GM18868 (cell line): ENCODE measurements around the gene PCBP3.
"Not testable (repeated sequence)": the region's sequence is repeated elsewhere in the genome, so short reads cannot be mapped to it uniquely, and the experiment has no call there.

Source experiments
- ATAC-seq: cut with Tn5 transposase; IDR thresholded peaks from one replicate; pipeline ENCODE4 v1.9.1; 2021; ENCODE audit warnings: mild to moderate bottlenecking, moderate library complexity; ENCODE audit not compliant: unreplicated experiment

PCBP3 gene

DNA sequence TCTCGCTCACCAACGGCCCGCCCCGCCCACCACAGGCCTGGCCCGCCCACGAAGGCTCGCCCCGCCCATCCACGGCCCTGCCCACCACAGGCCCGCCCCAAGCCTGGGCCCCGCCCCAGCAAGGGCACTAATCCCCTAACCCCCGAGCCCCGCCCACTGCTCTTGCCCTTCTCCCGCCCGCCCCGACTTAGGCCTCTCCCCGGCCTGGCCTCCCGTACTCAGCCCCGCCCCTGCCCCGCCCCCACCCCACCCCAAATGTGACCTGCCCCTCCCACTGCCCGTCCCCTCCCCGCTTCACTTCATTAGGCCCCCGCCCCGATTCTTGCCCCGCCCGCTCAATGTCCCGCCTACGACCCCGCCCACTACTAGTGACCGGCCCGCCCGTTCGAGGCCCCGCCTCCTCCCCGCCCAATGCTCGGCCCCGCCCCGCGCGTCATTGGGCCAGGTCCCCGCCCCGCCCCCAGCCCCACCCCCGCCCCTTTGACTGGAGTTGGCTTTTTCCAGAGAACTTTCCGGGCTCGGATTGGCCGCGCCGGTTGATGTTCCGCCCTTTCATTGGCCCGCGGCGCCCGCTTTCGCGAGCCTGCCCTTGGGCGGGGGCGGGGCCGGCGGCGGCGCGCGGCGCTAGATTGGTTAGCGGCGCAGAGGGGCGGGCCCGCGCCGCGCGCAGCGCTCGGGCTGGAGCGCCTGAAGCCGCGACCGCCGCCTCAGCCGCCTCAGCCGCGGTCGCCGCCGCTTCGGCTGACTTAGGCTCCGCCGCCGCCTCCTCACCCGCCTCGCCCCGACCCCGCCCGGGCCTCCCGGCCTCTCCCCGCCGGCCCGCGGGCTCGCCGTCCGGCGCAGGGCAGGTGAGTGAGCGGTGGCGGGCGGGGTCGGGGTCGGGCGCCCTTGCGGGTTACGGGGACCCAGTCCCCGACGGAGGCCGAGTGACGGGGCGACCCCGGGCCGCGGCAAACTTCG, at the start of gene PCBP3:
Gene PCBP3 (plus strand): TSS at position 705 of the 960 bp plus-strand sequence. CDS start 206,361 bp downstream, outside the sequence.
- peak; percentile 65 for ATAC-seq

DNA sequence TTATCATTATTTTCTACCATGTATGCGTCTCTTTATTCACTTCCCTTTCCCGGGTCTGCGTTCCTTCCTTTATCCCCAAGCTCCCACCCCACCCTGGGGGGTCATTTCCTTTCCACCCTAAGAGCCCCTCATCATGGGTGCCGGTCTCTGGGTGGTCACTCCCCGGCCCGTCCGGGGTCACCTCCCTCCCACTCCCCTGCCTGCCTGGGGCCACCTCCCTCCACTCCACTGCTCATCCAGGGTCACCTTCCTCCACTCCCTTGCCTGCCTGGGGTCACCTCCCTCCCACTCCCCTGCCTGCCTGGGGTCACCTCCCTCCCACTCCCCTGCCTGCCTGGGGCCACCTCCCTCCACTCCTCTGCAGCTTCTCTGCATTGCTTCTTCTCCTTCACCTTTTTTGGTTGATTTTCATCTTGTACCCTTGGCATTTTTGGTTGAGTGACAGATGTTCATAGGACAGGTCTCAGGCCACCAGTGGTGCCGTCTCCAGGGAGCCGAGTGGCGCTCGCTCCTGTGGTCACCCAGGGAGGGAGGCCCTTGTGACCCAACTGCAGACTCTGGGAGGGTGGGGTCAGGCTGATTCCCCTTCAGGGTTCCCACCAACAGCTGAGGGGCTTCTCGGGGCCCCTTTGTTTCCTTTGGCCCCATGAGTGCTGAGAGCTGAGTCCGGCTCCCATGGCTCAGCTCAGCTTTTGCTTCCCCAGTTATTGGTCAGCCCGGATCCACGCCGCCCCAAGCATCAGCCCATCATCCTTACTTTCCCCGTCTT, 48.6 kb upstream of the PCBP3 start:
- no peak for ATAC-seq

DNA sequence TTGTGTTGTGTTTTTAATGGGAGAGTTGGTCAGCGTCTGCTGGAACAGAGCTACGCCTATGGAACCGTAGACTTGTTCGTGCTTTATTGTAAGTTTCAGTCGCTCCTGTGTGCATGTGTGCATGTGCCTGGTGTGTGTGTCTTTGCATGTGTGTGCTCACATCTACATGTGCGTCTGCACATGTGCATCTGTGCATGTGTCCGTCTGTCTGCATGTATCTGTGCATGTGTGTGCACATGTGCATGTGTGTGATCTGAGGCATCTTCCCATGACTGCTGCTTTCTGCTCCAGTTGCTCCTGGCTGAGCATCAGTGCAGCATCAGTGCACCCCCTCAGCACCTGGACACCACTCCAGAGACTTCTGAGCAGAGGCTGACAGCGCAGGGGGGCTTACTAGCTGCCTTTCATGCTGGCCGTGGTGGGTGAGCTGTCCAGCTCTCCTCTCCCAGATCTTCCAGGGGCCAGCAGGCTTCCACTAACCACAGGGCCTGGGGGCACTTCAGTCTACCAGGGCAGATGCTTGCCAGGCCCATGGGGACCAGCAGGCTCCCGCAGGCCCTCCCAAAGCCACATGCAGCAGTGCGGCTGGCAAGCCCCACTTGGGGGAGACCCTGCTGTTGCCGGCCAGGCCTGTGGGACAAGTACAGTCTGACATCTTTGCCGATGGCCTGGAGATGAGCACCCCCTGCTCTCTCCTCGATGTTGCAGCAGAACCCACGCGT, 47.8 kb upstream of the PCBP3 start:
- ATAC-seq, result no peak

DNA sequence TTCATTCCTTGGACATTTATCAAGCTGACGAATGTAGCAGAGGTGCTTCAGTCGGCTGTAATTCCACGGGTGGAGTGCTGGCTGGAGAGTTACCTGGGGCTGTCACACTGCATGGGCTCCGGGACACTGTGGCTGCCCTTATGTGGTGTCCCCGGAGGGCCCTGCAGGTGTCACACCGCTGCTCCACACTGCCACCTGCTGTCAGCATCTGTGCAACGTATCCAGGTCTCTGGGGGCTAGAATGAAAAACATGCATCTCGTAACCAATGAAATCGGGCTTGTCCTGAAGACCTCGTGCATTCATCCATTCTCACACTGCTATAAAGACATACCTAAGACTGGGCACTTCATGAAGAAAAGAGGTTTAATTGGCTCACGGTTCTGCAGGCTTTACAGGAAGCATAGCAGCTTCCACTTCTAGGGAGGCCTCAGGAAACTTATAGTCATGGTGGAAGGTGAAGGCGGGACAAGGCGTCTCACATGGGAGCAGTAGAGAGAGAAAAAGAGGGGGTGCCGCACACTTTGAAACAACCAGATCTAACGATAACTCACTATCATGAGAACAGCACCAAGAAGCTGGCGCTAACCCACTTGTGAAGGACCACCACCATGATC, 46.7 kb upstream of the PCBP3 start:
- ATAC-seq, result no peak

DNA sequence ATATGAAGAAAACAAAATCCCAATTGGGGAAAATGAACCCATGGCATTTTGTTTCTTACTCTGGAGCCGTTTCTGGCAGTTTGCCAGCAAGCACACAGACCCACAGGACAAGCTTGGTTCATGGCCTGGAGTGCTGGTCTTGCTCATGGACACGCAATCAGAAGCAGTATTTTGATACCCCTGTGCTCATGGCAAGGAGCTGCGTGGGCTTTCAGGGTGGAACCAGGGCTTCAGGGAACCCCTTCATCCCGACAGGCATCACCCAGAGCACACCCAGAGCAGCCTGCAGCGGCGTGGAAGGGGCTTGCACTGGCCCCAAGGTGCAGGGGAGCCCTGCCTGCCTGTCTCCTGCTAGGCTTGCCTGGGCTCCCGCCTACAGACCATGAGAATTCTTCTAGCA, 45.4 kb upstream of the PCBP3 start:
- no peak for ATAC-seq

DNA sequence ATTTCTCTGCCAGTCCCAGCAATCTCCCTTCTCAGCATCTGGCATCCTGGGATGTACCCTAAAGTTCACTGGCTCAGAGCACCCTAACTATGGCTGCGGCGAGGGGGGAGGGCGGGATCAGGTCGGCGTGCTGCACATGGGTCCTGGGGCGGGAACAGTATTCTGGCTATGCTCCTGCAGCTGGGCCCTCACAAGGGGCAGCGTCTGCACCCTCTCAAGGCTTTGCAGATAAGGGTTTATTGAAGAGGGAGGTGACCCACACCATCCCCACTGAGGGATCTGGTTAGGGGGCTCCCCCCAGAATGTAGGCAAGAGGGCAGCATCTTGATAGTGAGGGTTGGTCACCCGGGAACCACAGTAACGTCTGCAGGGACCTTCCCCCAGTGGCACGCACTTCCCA, 44.9 kb upstream of the PCBP3 start:
- ATAC-seq, result no peak

DNA sequence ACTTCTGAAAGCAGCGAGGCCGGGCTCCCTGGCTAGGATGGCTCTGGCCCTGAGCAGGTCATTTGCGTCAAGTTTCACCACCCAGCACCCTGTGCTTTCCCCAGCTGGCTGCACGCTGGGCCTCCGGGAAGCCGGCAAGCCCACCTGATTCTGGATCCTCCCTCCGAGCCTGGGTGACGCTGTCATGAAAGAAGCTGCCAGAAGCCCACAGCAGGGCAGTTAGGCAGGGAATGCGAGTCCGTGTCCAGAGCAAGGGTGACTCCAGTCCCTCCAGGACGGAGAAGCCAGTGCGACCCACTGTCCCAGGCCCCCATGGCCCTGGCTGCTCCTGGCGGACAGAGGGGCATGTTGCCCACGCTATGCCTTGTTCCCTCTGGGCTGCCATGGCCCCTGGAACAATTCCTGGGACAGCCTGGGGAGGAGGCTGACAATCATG, 44.4 kb upstream of the PCBP3 start:
- no peak for ATAC-seq

DNA sequence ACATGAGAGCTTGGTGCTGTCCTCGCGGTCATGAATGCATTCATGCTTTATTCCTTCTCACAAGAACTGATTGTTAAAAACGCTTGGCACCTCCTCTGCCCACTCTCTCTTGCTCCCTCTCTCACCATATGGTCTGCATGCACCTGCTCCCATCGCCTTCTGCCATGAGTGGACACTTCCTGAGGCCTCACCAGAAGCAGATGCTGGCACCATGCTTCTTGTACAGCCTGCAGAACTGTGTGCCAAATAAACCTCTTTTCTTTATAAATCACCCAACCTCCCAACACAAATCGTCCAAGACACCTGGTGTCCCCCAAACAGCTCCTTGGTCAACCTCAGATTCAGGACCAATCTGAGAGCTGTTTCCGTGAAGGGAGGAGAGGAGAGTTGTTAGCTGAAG, 43.3 kb upstream of the PCBP3 start:
- no peak for ATAC-seq

DNA sequence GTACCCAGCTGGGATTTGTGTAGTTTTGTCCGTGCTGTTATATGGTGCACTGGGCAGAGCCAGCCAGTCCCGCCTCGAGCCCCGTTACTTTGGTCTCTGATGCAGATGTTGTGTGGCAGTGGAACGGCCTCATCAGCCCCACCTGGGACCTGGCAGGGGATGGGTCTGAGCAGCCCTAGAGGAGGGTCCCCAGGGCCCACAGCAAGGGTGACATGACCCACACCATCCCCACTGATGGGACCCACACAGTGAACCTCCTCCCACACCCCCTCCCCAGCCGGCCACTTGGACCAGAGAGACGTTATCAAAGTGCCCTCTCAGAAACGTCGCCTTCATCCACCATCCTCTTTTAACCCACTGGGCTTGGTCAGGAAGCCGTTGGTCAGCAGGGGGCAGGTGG, 42.0 kb upstream of the PCBP3 start:
- ATAC-seq, result no peak

DNA sequence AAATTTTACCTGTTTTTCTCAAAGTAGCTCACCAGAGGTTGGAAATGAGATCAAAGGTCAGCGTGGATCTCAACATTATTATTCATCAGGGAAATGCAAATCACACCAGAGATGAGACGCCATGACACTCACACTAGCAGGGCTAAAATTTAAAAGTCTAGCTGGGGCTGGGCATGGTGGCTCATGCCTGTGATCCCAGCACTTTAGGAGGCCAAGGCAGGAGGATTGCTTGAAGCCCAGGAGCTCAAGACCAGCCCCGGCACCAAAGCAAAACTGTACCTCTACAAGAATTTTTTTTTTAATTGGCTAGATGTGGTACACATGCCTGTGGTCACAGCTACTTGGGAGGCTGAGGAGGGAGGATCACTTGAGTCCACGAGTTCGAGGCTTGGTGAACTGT, 41.4 kb upstream of the PCBP3 start:
- ATAC-seq, result no peak

DNA sequence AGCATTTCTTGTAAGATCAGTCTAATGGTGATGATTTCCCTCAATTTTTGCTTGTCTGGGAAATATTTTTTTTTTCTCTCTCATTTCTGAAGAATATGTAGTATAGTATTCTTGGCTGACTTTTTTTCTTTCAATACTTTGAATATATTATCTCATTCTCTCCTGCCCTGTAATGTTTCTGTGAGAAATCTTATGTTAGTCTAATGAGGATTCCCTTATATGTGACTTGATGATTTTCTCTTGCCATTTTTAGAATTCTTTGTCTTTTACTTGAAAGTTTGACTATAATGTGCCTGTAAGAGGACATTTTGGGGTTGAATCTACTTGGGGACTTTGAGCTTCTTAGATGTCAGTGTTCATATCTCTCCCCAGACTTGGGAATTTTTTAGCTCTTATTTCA, 40.0 kb upstream of the PCBP3 start:
- no peak for ATAC-seq

DNA sequence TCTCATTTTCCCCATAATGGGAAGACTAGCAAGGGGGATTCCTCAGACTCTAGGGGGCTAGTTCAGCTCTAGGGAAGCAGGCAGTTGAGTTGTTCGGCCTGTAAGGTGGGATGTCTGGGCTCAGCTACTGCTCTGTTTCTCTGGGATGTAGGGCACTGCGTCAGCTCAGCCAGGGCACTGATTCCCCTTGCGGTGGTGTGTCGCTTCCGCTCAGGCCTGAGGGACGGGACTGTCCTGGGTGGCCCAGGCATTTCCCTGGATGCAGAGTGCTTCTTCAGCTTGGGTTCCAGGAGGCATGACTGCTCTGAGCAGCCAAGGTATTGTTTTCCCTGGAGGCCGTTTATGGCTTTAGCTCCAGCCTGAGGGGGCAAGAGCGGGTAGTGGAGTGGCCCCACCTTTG, 38.8 kb upstream of the PCBP3 start:
- not testable (repeated sequence) for ATAC-seq

DNA sequence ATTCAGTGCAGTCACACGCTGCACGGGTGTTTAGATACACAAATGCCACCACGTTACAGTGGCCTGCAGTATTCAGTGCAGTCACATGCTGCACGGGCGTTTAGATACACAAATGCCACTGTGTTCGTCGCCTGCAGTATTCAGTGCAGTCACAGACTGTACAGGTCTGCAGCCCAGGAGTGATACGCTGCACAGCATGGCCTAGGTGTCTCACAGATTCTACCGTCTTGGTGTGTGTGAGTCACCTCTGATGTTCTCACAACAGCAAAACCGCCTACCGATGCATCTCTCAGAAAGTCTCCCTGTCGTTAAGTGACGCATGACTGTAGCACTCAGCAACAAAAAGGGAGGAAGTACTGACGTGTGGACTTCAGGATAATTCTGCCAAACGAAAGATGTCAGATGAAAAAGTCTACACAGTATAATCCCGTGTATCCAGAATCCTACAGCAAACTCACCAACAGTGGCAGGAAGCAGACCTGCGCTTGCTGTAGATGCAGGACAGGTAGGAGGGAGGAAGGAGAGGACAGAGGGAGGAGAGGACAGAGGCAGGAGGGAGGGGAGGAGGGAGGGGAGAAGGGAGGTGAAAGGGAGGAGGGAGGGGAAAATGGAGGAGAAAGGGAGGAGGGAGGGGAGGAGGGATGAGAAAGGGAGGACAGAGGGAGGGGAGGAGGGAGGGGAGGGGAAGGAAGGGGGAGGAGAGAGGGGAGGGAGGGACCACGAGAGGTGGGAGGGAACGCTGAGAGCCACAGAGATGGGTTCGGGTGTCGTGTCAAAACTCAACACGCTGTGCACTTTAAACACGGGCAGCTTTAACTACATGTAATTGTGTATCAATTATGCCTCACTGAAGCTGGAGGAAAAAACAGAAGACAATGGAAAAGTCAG, 36.3 kb upstream of the PCBP3 start:
- ATAC-seq, result no peak

DNA sequence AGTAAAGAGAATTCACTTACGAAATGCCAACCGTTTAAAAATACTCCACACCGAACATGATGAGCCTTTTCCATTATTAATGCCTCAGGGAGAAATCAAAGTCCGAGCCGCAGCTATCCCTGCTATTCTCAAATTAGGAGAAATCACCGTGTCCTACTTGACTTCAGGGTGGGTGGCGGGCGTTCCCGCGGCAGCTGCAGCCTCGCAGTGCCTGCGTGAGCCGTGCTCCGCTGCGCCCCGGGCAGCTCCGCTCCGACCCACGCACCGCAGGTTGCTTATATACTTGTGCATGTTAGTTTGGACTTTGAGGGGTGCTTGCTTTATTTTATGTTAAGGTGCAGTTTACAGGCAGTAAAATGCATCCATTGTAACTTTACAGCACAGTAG, 35.6 kb upstream of the PCBP3 start:
- no peak for ATAC-seq

DNA sequence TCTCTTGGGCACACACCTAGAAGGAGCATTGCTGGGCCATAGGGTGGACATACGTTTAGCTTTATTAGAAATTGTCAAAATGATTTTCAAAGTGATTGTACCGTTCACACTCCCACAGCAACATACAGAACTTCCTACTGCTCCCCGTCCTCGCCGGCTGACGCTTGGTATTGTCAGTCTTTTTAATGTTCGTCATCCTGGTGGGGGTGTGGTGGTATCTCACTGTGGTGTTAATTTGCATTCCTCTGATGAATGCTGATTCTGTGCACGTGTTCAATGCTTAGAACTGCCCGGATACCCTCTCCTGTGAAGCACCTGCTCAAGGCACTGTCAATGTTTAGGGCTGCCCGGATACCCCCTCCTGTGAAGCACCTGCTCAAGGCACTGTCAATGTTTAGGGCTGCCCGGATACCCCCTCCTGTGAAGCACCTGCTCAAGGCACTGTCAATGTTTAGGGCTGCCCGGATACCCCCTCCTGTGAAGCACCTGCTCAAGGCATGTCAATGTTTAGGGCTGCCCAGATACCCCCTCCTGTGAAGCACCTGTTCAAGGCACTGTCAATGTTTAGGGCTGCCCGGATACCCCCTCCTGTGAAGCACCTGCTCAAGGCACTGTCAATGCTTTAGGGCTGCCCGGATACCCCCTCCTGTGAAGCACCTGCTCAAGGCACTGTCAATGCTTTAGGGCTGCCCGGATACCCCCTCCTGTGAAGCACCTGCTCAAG, 34.6 kb upstream of the PCBP3 start:
- ATAC-seq, result not testable (repeated sequence)

DNA sequence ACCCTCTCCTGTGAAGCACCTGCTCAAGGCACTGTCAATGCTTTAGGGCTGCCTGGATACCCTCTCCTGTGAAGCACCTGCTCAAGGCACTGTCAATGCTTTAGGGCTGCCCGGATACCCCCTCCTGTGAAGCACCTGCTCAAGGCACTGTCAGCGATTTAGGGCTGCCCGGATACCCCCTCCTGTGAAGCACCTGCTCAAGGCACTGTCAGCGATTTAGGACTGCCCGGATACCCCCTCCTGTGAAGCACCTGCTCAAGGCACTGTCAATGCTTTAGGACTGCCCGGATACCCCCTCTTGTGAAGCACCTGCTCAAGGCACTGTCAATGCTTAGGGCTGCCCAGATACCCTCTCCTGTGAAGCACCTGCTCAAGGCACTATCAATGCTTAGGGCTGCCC, 33.9 kb upstream of the PCBP3 start:
- ATAC-seq, result not testable (repeated sequence)

DNA sequence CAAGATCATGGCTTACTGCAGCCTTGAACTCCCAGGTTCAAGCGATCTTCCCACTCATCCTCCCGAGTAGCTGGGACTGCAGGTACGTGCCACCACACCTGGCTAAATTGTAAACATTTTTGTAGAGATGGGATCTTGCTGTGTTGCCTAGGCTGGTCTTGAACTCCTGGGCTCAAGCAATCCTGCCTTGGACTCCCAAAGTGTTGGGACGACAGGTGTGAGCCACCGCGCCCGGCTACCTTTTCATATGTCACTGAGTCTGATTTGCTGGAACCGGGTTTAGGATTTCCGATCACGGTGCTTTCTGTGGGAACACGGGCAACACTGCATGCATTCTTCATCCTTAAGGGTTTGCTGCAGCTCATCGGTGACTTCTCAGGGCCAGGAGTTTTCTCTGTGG, 32.2 kb upstream of the PCBP3 start:
- no peak for ATAC-seq

DNA sequence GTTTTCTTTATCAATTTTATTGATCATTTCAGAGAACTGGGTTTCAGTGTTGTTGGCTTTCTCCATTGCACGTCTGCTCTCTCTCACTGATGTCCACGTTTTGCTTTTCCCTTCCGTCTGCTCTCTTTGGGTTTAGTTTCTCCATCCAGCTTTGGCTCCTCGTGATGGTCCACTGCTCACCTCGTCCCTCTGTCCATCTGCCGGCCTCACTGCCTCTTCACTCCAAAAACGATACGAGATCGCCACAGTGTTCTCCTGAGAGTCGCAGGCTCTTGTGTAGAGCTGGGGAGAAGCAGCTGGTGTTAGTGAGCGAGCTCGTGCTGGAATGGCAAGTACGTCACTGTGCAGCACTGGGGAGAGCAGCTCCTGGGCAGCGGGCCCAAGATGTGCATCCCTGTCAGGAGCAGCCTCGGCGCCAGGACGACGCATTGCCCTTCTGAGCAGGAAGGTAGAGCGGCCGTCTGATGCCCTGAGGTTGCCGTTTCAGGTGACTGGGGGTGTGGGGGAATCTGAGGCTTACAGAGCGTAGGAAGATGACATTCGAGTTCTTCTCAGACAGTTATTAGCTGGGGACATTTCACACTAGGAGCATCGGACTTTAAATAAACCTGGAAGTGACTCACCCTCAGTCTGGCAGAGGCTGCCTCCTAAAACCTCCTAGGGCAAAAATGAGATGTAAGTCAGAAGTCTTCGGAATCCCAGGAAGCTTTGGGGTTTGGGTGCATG, 31.4 kb upstream of the PCBP3 start:
- no peak for ATAC-seq

DNA sequence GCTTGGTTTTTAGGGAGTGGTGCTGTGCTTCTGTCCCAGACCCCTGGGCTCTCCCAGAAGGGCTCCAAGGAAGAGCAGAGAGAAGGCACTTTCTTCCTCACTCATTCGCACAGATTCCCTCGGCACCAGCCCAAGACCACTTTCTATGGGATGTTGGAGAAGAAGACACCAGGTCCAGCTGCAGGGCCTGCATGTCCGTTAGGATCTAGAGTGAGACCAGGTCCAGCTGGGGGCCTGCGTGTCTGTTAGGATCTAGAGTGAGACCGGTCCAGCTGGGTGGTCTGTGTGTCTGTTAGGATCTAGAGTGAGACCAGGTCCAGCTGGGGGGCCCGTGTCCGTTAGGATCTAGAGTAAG, 30.9 kb upstream of the PCBP3 start:
- not testable (repeated sequence) for ATAC-seq
